ENCODE results near the gene CR1L.
"Not testable (repeated sequence)": the region's sequence is repeated elsewhere in the genome, so short reads cannot be mapped to it uniquely, and the experiment has no call there.

CR1L gene

GRCh38 chr1:207747627-207748492 lies 102.9 kb downstream of the CR1L start:
- DNase-seq, result no peak

- no peak for DNase-seq
Measured at GRCh38 chr1:207748737-207749528, 104.0 kb downstream of the CR1L start.

DNA sequence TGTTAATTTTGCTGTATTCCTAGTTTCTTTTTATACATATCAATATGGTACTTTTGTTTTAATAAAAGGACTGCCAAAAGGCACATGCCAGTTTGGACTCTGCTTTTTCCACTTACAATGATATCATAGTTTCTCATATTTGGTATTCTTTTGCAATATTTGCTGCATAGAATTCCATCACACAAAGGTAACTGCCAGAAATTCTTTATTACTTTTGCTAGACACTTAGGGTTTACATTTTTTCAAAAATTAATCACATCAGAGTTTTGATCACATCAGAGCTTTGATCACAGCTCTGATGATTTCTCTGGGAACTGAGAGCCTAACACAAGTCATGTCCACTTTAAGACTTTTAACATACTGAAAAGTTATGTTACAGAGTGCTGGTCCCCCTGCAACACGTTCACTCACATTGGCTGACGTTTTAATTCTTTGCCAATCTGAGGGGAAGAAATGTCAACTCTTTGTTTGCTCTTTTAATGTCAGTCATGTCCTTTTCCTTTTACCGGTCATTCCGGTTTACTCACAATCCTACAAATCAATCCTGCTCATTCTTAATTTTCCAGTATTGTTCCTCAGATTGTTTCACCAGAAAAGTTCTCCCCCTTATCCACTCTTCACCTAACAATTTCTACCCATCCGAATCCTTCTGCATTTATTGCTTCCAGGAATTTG lies 105.8 kb downstream of the CR1L start:
- DNase-seq, result no peak

GRCh38 chr1:207751463-207751789 lies 106.5 kb downstream of the CR1L start:
- not testable (repeated sequence) for DNase-seq

DNA sequence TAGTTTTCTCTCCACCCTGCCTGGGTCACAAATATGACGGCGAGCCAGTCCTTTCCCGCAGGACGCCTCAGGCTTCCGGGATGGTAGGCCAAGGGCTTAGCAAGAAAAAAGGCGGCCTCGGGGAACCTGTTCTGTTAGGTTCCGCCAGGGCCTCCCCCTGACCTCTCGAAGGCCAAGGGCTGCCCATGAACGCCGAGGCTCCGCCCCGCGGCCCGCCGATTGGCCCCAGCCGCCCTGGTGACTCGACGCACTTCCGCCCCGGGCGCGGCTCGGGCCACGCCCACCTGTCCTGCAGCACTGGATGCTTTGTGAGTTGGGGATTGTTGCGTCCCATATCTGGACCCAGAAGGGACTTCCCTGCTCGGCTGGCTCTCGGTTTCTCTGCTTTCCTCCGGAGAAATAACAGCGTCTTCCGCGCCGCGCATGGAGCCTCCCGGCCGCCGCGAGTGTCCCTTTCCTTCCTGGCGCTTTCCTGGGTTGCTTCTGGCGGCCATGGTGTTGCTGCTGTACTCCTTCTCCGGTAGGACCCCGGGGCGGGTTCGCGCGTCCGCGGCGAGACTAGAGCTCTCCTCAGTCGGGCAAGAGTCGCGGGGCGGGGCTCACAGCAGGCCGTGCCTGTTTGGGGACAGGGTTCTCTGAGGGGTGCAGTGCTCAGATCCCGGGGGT lies 107.0 kb downstream of the CR1L start, which contains the start of gene CD46:
CD46 (plus strand) TSS at position 265 of the 666 bp plus-strand sequence; CDS start at position 424, 159 bp downstream.
- peak; percentile 96 for DNase-seq

DNA sequence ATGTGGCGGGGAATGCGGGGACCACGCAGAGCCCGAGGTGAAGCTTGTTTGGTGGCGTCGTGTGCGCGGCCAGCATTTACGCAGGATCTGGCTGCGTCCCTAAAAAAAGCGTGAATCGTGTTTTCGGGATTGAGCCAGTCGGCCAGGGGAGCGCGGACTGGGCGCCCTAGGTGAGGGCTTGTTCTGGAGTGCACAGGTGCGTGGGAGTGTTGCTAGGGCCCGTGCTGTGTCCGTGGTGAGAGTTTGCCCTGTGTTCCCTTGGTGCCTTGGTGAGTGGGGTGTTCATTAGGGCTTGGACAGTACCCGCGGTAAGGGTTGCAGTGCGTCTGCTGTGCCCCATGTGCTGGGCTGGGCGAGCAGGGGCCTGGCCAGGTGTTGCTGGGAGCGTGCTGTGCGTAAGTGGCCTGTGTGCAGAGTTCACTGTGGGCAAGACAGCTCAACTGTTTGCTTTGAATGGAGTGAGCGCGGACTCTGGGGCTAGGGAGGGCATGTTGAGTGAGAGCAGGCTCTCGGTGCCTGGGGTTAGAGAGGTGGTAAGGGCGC lies 107.6 kb downstream of the CR1L start:
- DNase-seq, result peak; percentile 51

DNA sequence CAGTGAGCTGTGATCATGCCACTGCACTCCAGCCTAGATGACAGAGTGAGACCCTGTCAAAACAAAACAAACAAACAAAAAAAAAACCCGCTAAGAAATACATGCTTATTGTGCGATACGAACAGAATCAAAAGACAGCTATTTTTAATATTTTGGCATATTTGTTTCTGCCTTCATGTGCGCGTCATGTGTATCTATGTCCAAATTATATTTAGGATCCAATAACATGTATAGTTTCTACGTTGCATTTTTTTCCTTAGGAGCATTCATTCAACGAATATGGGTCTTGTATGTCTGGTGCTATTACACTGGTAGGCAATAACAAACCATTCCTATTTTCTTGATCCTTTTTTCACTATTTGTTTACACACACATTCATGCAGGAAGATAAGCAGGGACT lies 108.7 kb downstream of the CR1L start:
- no peak for DNase-seq

GRCh38 chr1:207754011-207754410 lies 109.1 kb downstream of the CR1L start:
- DNase-seq, result no peak

- DNase-seq, result no peak
Measured at GRCh38 chr1:207754974-207755700, 110.2 kb downstream of the CR1L start.

DNA sequence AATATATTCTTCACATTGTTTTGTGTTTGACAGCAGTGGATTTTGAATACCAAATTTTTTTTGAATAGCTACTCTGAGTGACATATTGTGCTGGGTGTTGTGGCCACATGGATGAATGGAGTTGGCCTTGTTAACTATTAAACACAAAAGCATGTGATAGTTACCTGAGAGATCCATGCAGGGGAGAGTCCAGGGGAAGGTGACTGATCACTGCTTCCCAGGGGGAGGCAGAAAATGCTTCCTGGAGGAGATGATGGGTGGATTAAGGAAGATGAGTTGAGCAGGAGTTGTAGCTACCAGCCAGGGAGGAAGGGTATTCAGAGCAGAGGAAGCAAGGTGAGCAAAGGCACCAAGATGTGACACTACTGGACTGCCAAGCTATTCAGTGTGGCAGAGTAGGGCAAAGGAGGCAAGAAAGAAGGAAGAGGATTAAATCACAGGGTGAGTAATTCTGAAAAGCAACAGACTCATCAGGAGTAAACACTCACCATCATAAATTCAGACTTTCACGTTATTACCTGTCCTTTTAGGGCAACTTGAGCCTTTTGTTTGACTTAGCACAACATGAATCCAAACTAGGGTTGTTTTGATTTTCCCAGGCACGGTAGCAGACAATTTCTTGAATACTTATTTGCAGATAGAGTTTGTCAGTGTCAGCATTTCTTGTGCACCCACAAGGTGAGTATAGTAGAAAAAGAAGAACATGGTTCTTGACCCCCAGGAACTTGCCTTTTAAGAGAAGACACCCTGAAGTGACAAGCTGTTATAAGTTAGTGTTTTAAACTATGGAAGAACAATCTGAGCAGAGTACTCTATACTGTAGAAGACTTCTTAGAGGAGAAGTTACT lies 111.1 kb downstream of the CR1L start:
- no peak for DNase-seq

GRCh38 chr1:207762622-207763021 lies 117.7 kb downstream of the CR1L start:
- DNase-seq, result no peak

DNA sequence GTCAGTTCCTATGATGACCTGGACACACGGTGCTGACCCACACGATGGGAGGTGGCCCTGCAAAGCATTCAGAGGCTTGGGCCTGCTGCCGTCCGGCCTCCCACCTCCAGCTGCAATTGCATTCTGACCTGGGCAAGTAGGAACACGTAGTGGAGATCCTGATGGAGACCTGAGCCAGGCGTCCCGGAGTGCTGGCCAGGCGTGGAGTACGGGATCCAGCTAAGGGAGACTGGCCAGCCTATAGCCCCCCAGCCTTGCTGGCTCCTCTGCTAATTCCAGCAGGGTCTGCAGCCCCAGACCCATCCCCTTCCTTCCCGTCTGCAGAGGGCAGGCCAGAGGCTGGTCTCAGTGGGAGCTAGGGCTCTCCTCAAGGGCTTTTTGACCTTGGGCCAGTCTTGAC lies 118.2 kb downstream of the CR1L start:
- no peak for DNase-seq

- DNase-seq, result no peak
Measured at GRCh38 chr1:207763972-207764371, 119.0 kb downstream of the CR1L start.

DNA sequence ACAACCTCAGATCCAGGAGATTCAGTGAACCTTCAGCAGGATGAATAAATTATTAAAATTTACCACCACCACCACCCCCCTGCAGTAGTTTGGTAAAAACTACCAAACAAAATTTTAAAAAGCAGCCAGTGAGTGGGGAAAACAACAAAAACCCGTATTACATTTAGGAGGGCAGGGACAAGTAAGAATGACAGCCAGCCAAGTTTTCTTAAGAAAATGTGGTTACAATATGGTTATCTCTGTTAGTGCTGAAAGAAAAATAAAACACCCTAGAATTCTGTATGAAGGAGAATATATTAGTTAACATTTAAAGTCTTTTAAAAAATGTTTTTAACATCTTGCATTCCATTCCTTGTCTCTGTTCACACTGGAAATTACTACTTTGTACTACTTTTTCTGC lies 121.6 kb downstream of the CR1L start:
- no peak for DNase-seq

DNA sequence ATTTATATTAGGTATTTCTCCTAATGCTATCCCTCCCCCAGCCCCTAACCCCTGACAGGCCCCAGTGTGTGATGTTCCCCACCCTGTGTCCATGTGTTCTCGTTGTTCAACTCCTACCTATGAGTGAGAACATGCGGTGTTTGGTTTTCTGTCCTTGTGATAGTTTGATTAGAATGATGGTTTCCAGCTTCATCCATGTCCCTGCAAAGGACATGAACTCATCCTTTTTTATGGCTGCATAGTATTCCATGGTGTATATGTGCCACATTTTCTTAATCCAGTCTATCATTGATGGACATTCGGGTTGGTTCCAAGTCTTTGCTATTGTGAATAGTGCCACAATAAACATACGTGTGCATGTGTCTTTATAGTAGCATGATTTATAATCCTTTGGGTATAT lies 125.6 kb downstream of the CR1L start:
- DNase-seq, result not testable (repeated sequence)

Measured in right forelimb (tissue), 1 donor.